SU-DHL-6 (cell line): Measurements from ENCODE around the gene ADGRB3.

Experiments used
- H2AFZ ChIP-seq: fragments of 200-600 bp; sonication (generic); 2 replicates; pipeline ENCODE4 v1.6.1; 2014; ENCODE audit warnings: low read depth, mild to moderate bottlenecking, moderate library complexity, mixed read lengths, antibody characterized with exemption, low read length; ENCODE audit not compliant: severe bottlenecking
- H3F3A ChIP-seq: fragments of 200-600 bp; shearing (Covaris generic); 2 replicates; pipeline ENCODE4 v1.6.0; 2016; ENCODE audit warnings: antibody characterized with exemption, mild to moderate bottlenecking; ENCODE audit not compliant: insufficient read depth
- H3K27ac ChIP-seq: fragments of 200-600 bp; sonication (generic); 2 replicates; pipeline ENCODE4 v1.5.1; 2016; ENCODE audit warnings: low read depth, mild to moderate bottlenecking, low read length, moderate library complexity, mixed read lengths
- H3K27me3 ChIP-seq: fragments of 200-600 bp; sonication (generic), shearing (Covaris generic); 2 replicates; pipeline ENCODE4 v1.6.0; 2014; ENCODE audit warnings: mild to moderate bottlenecking, low read length
- H3K36me3 ChIP-seq: fragments of 200-600 bp; sonication (generic); 2 replicates; pipeline ENCODE4 v1.6.1; 2014; ENCODE audit warnings: mild to moderate bottlenecking, low read length, mixed read lengths
- H3K4me2 ChIP-seq: fragments of 300-600, 200-600 bp; shearing (Covaris generic), sonication (generic); 2 replicates; pipeline ENCODE4 v1.6.0; 2014; ENCODE audit warnings: low read length, low read depth, mild to moderate bottlenecking; ENCODE audit not compliant: poor library complexity, severe bottlenecking
- H3K4me3 ChIP-seq: fragments of 200-600 bp; sonication (generic); 2 replicates; pipeline ENCODE4 v1.5.1; 2014; ENCODE audit warnings: antibody characterized with exemption, low read length, mild to moderate bottlenecking, mixed read lengths; ENCODE audit not compliant: insufficient read depth, poor library complexity, severe bottlenecking
- H3K79me2 ChIP-seq: fragments of 200-600 bp; sonication (generic); 2 replicates; pipeline ENCODE4 v1.6.1; 2014; ENCODE audit warnings: mild to moderate bottlenecking, low read length, moderate library complexity; ENCODE audit not compliant: insufficient read depth
- H3K9ac ChIP-seq: fragments of 200-600 bp; sonication (generic); 2 replicates; pipeline ENCODE4 v1.7.0; 2014; ENCODE audit warnings: mild to moderate bottlenecking, low read length
- H3K9me2 ChIP-seq: fragments of 200-600 bp; sonication (generic); replicated peaks from 2 replicates; pipeline ENCODE4 v1.6.1; 2014; ENCODE audit warnings: low read length; ENCODE audit not compliant: insufficient read depth
- H3K9me3 ChIP-seq: fragments of 200-600 bp; sonication (generic); 2 replicates; pipeline ENCODE4 v1.6.1; 2014; ENCODE audit warnings: low read length, mixed read lengths; ENCODE audit not compliant: insufficient read depth
- H4K20me1 ChIP-seq: fragments of 200-600 bp; sonication (generic); 2 replicates; pipeline ENCODE4 v1.6.1; 2014; ENCODE audit warnings: low read depth, mild to moderate bottlenecking, antibody characterized with exemption, low read length, moderate library complexity, mixed read lengths
- EZH2phosphoT487 ChIP-seq: fragments of 200-600 bp; sonication (generic), shearing (Covaris generic); conservative IDR thresholded peaks from 2 replicates; pipeline ENCODE4 v1.6.1; 2018; ENCODE audit warnings: mild to moderate bottlenecking, antibody characterized with exemption, low read length, moderate library complexity, mixed read lengths
- TF ChIP-seq, protein P1 (sequence below): fragments of 200-600 bp; sonication (generic); IDR thresholded peaks from one replicate; pipeline ENCODE4 v1.5.1; 2017; ENCODE audit warnings: antibody characterized with exemption, mild to moderate bottlenecking, low read length, moderate library complexity; ENCODE audit not compliant: insufficient read depth, poor library complexity, severe bottlenecking

ADGRB3 gene

GRCh38 chr6:69294862-69295261 is 659.8 kb downstream of the ADGRB3 start:
- Histone ChIP-seq H3K9ac (no peak overlapping the region), H3K4me2 (no peak overlapping the region), H3K36me3 (no peaks in the 10 kb centered on the region), H3K9me3 (no peaks in the 10 kb centered on the region), H4K20me1 (no peaks in the 10 kb centered on the region), H3F3A (no peaks in the 10 kb centered on the region), H3K27me3 (no peaks in the 10 kb centered on the region), H3K79me2 (no peaks in the 10 kb centered on the region), H3K27ac (no peak overlapping the region), H3K4me3 (no peak overlapping the region), H2AFZ (no peak overlapping the region), H3K9me2 (no peaks in the 10 kb centered on the region)
- TF ChIP-seq EZH2phosphoT487: no peak
- TF ChIP-seq, protein P1, sequence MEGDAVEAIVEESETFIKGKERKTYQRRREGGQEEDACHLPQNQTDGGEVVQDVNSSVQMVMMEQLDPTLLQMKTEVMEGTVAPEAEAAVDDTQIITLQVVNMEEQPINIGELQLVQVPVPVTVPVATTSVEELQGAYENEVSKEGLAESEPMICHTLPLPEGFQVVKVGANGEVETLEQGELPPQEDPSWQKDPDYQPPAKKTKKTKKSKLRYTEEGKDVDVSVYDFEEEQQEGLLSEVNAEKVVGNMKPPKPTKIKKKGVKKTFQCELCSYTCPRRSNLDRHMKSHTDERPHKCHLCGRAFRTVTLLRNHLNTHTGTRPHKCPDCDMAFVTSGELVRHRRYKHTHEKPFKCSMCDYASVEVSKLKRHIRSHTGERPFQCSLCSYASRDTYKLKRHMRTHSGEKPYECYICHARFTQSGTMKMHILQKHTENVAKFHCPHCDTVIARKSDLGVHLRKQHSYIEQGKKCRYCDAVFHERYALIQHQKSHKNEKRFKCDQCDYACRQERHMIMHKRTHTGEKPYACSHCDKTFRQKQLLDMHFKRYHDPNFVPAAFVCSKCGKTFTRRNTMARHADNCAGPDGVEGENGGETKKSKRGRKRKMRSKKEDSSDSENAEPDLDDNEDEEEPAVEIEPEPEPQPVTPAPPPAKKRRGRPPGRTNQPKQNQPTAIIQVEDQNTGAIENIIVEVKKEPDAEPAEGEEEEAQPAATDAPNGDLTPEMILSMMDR: no peak

GRCh38 chr6:69303382-69303781 is 668.3 kb downstream of the ADGRB3 start:
- no peaks in the 10 kb centered on the region for H3K9me3 ChIP-seq
- H3K9ac ChIP-seq: no peak overlapping the region
- H3K9me2 ChIP-seq: no peaks in the 10 kb centered on the region
- no peaks in the 10 kb centered on the region for H3K79me2 ChIP-seq
- H4K20me1 ChIP-seq: no peaks in the 10 kb centered on the region
- no peak overlapping the region for H3K27ac ChIP-seq
- no peaks in the 10 kb centered on the region for H3F3A ChIP-seq
- no peak overlapping the region for H3K4me3 ChIP-seq
- no peak for TF ChIP-seq EZH2phosphoT487
- TF ChIP-seq, protein P1: no peak
- no peaks in the 10 kb centered on the region for H3K36me3 ChIP-seq
- no peak overlapping the region for H2AFZ ChIP-seq
- no peaks in the 10 kb centered on the region for H3K27me3 ChIP-seq
- no peak overlapping the region for H3K4me2 ChIP-seq

GRCh38 chr6:69305456-69305855 is 670.4 kb downstream of the ADGRB3 start:
- Histone ChIP-seq H3K9ac (no peak overlapping the region), H3K4me2 (no peak overlapping the region), H3K9me3 (no peaks in the 10 kb centered on the region), H3K27me3 (no peaks in the 10 kb centered on the region), H2AFZ (no peak overlapping the region), H4K20me1 (no peaks in the 10 kb centered on the region), H3K79me2 (no peaks in the 10 kb centered on the region), H3K36me3 (no peaks in the 10 kb centered on the region), H3K9me2 (no peaks in the 10 kb centered on the region), H3F3A (no peaks in the 10 kb centered on the region), H3K27ac (no peak overlapping the region), H3K4me3 (no peak overlapping the region)
- TF ChIP-seq, protein P1: no peak
- TF ChIP-seq EZH2phosphoT487: no peak

DNA sequence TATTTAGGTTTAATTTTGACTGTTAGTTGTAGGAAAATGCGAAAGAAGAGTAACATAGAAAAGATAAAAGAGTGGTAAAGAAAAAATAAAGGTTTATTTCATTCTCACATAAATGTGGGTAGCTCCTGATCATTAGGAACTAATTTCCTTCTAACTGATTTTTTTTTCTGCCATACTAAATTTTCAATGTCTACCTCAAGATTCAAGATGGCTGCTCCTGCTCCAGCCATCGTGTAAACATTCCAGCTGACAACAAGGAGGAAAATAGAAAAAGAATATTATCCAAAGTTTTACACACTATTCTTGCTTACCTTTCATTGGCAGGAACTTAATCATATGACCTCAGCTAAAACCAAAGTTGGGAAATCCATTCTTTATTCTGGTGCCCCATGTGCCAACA is 673.5 kb downstream of the ADGRB3 start:
- no peaks in the 10 kb centered on the region for H3K36me3 ChIP-seq
- H3K9ac ChIP-seq: no peak overlapping the region
- no peak overlapping the region for H2AFZ ChIP-seq
- no peaks in the 10 kb centered on the region for H3K9me2 ChIP-seq
- H3K27me3 ChIP-seq: no peaks in the 10 kb centered on the region
- no peaks in the 10 kb centered on the region for H4K20me1 ChIP-seq
- TF ChIP-seq EZH2phosphoT487: no peak
- TF ChIP-seq, protein P1: no peak
- H3K79me2 ChIP-seq: no peaks in the 10 kb centered on the region
- H3K4me2 ChIP-seq: no peak overlapping the region
- no peak overlapping the region for H3K27ac ChIP-seq
- H3K4me3 ChIP-seq: no peak overlapping the region
- H3F3A ChIP-seq: no peaks in the 10 kb centered on the region
- H3K9me3 ChIP-seq: no peaks in the 10 kb centered on the region
